Measurements from ENCODE around the gene DMBX1. TPM values are rescaled to one million over a fixed set of nuclear protein-coding genes. Genes with fewer than 3 reads are reported as not detected.

The DMBX1 gene
- total RNA-seq, 1 experiment from 2014 or later = 2.3 TPM

- no peak for DNase-seq
- no peaks in the 10 kb centered on the region; a peak in 1 of 7 replicates for H3K36me3 Mint-ChIP-seq (ENCODE audit: insufficient read depth in 1 of 3, low read depth in 3 of 3)
- H2AFZ ChIP-seq (ENCODE audit: low read length) = no peak overlapping the region
- no peak overlapping the region for H4K5ac ChIP-seq (ENCODE audit: insufficient read length, low read depth, low read length)
- H3K27ac ChIP-seq (ENCODE audit: insufficient read length, low read depth, low read length) = no peak overlapping the region
- no peak overlapping the region for H3K4ac ChIP-seq (ENCODE audit: low read depth, low read length)
- no peak overlapping the region for H4K91ac ChIP-seq (ENCODE audit: insufficient read length, low read depth, low read length)
- no peak overlapping the region for H3K9ac ChIP-seq (ENCODE audit: extremely low read depth, insufficient read length, low read length)
- no peak for TF ChIP-seq CTCF (conservative IDR thresholded peaks at IDR 0.05)
- no peaks in the 10 kb centered on the region for H3K9me3 ChIP-seq (ENCODE audit: control insufficient read depth, low read depth, low read length)
- H2BK15ac ChIP-seq (ENCODE audit: low read depth, low read length) = no peak overlapping the region
- H2BK120ac ChIP-seq (ENCODE audit: low read depth, low read length, poor library complexity, severe bottlenecking) = no peak overlapping the region
- H3K14ac ChIP-seq (ENCODE audit: insufficient read depth, low read length) = no peak overlapping the region
- H3K27me3 ChIP-seq (ENCODE audit: insufficient read depth, low read length) = peaks cover 36% of the 10 kb centered on the region
- H3K4me1 Mint-ChIP-seq = peaks cover 30 to 54% of the 10 kb centered on the region in 2 experiments
- H3T11ph ChIP-seq (ENCODE audit: low read length) = no peak overlapping the region
- no peaks in the 10 kb centered on the region for H3K79me2 ChIP-seq (ENCODE audit: insufficient read depth, low read length)
- H3K23ac ChIP-seq (ENCODE audit: insufficient read length, low read depth, low read length) = no peak overlapping the region
- peaks cover 5% of the 10 kb centered on the region for H3K23me2 ChIP-seq (ENCODE audit: insufficient read length, low read depth, low read length, poor library complexity, severe bottlenecking)
- no peaks in the 10 kb centered on the region for H4K20me1 ChIP-seq (ENCODE audit: control insufficient read depth, insufficient read depth, insufficient read length)
- no peak overlapping the region for H2BK12ac ChIP-seq (ENCODE audit: insufficient read length, low read depth, low read length)
- no peak overlapping the region for H2BK20ac ChIP-seq (ENCODE audit: low read depth, low read length, poor library complexity, severe bottlenecking)
- H3K18ac ChIP-seq (ENCODE audit: insufficient read length, low read depth, low read length) = no peak overlapping the region
- H2BK5ac ChIP-seq (ENCODE audit: insufficient read length, low read length) = no peak overlapping the region
- H3K27ac Mint-ChIP-seq = no peak overlapping the region
- H3K27me3 Mint-ChIP-seq (ENCODE audit: low read depth) = peaks cover 98% of the 10 kb centered on the region
- no peaks in the 10 kb centered on the region for H3K79me1 ChIP-seq (ENCODE audit: insufficient read depth, low read depth, low read length, poor library complexity, severe bottlenecking)
- no peak overlapping the region for H3K56ac ChIP-seq (ENCODE audit: insufficient read length, low read depth, low read length)
- peaks cover 2% of the 10 kb centered on the region; the same call in 1 of the 2 replicates for H3K4me1 ChIP-seq (ENCODE audit: insufficient read depth, low read length)
- H3K9me3 Mint-ChIP-seq = no peaks in the 10 kb centered on the region; a peak in 2 of 5 replicates
- no peak overlapping the region for H3K4me3 Mint-ChIP-seq
- no peak overlapping the region for H2AK5ac ChIP-seq (ENCODE audit: insufficient read length, low read length)
- no peak overlapping the region for H4K8ac ChIP-seq (replicated peaks; ENCODE audit: insufficient read length, low read depth, low read length)
- H3K4me2 ChIP-seq (ENCODE audit: insufficient read depth, insufficient read length, low read length) = no peak overlapping the region
- WGBS (ENCODE audit: extremely low coverage, insufficient read length, low lambda C conversion rate) = no CpG with 5 or more reads among the region's 4 CpGs
These were observed 36.2 kb upstream of the DMBX1 start for GRCh38 chr1:46453449-46453848.
